Colon (tissue), 2 donors: ENCODE results near the gene NDUFB2.
"Not testable (repeated sequence)": the region's sequence is repeated elsewhere in the genome, so short reads cannot be mapped to it uniquely, and the experiment has no call there.

Experiments used
- FAIRE-seq: peaks from 2 replicates; lab custom pipeline; 2012; peaks lifted over from hg19 to GRCh38; lab: Jason Lieb, UNC
- donor health status: control.
- donor health status: control.

NDUFB2 gene

DNA sequence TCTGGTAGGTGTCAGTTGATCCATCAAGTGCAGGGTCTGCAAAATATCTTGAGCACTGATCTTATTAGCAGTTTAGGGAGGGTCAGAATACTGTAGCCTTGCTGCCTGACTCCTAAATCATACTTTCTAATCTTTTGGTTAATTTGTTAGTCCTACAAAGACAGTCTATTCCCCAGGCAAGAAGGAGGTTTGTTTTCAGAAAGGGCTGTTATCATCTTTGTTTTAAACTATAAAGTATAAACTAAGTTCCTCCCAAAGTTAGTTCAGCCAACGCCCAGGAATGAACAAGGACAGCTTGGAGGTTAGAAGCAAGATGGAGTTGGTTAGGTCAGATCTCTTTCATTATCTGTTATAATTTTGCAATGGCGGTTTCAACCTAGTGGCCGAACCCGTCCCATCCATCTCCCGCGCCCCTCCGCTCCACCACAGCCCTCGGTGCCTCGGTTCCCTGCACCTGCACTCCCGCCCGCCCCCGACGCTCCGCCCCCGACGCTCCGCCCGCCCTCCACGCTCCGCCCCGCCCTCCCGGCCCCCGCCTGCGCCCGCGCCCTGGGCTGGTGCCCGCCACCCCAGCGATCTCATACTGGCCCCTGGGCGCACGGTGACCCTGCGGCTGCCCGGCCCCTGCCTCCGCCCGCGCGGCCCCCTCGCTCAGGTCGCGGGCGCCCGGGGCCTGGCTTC is 24.0 kb upstream of the NDUFB2 start, which contains the start of gene ADCK2:
ADCK2 (plus strand) TSS at position 564 of the 681 bp plus-strand sequence. CDS start 386 bp downstream, outside the sequence.
- no peak for FAIRE-seq

- no peak for FAIRE-seq
Observed at GRCh38 chr7:140673063-140673773, 23.3 kb upstream of the NDUFB2 start.

GRCh38 chr7:140673774-140674155 is 22.7 kb upstream of the NDUFB2 start:
- no peak for FAIRE-seq

DNA sequence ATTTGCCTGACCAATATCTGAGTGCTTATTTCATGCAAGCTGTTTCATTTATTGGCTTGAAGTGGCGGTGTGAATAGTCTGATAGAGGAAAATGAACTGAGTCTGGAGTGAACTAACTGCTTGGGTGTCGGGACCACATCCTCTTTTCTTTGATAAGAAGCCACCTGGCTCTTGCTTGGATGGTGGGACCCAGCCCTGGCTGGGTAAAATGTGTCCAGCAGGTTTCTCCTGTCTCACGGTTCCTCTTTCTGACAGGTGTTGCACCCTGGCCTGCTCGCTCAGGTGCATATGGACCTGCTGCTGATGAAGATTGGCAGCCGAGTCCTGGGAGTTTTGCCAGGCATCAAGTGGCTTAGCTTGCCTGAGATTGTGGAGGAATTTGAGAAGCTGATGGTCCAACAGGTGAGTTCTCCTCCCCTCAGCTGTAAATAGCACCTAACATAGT is 22.1 kb upstream of the NDUFB2 start:
- FAIRE-seq = no peak

DNA sequence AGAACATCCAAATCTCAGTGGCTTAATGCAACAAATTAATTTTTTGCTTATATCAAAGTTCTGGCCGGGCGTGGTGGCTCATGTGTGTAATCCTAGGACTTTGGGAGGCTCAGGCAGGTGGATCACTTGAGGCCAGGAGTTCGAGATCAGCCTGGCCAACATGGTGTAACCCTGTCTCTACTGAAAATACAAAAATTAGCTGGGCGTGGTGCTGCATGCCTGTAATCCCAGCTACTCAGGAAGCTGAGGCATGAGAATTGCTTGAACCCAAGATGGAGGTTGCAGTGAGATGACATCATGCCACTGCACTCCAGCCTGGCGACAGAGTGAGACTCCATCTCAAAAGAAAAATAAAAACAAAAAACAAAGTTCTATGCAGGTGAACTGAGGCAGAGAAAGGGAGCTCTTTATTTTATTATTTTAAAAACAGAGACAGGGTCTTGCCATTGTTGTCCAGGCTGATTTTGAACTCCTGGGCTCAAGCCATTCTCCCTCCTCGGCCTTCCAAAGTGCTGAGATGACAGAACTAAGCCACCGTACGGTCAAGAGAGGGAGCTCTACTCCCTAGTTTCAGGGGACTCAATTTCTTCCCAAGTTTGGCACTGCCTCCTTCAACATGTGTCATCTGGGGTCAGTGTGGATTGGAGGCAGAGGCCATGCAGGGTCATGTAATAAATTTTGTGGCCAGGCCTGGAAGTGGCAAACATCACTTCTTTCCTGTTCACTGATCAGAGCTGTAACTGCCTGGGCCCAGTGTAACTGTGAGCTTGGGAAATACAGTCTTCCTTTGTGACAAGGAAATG is 21.4 kb upstream of the NDUFB2 start:
- FAIRE-seq = no peak

DNA sequence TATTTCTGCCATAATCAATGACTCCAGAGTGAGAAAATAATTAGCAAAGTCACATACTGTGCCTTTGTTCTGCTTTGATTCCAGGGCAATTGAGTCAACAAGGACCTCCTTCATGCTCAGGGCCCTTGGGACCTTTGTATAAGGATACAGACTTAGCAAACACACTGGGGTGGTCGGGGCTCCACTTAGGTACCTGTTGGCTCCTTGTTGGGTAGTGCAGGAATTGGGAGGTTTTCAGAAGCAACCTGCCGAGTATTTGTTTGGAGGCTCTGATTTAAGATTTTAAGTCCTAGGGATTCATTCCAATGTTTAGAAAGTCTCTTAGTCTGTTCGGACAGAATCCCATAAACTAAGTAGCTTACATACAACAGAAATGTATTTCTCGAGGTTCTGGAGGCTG is 20.8 kb upstream of the NDUFB2 start:
- no peak for FAIRE-seq

DNA sequence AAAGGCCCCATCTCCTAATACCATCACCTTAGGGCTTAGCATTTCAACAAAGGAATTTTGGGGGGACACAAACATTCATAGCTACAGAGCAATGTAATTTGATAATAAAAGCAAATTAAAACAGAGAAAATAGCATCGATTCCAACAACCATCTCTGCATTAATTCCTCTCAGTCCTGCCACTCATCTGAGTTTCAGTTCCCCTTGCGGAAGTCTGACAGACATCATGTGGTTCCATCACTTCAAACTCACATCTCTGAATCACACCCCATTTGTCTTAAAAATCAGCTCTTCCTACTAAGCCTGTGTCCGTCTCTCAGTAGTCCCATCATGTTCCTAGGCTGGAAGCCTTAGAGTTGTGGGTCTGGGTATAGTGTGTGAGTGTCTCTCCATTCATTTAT is 20.2 kb upstream of the NDUFB2 start:
- no peak for FAIRE-seq

DNA sequence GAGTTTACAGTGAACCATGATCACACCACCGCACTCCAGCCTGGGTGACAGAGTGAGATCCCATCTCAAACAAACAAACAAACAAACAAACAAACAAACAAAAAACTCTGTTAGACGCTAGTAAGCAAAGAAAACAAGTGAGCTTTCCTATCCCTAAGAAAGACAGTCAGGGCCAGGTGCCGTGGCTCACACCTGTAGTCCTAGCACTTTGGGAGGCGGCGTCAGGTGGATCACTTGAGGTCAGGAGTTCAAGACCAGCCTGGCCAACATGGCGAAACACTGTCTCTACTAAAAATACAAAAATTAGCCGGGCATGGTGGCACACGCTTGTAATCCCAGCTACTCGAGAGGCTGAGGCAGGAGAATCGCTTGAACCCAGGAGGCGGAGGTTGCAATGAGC is 19.6 kb upstream of the NDUFB2 start:
- not testable (repeated sequence) for FAIRE-seq

GRCh38 chr7:140677496-140677895 is 19.0 kb upstream of the NDUFB2 start:
- FAIRE-seq = no peak

DNA sequence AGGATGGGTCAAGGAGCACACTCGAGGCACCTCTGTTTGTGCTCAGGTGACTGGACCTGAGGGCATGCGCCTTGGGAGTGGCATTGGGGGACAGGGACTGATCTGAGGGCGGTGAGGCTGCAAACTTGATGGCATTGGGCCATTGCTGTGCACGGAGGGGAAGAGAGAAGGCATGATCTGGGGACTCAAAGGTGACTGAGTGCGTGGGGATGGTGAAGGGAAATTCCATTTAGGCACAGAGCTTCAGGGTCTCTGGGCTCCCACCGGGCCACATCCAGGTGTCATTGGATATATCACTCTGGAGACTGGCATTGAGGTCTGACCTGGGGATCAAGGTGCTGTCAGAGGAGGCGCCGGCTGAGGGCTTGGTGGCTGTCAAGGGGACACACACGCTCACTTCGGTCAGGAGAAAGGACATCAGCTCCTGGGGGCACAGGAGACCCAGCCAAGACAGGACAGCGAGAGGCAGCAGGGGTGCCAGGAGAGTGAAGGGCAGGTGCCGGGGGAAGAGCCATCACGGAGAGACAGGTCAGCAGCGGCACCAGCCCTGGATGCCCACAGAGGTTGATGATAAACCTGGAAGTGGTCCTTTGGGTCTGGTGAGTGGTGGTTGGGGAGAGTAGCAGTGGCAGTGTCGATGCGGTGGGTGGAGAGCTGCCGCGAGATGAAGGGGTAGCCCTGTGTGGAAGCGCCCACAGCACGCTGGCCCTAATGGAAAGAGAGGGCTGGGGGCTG is 18.3 kb upstream of the NDUFB2 start:
- no peak for FAIRE-seq

DNA sequence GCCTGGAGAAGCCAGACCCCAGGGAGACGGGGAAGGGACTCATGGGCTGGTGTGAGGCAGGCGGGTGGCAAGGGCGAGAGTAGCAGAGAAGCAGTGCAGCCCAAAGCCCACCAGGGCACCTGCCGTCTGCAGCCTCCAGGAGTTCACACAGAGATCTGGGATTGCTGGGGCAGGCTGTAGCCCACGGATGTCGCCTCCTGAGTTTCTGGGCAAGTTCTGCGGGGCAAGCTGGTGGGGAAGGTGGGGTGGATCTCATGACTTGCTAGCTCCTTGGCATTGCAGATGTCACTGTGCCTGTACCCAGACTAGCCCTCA is 17.7 kb upstream of the NDUFB2 start:
- no peak for FAIRE-seq

GRCh38 chr7:140679186-140679585 is 17.3 kb upstream of the NDUFB2 start:
- no peak for FAIRE-seq

GRCh38 chr7:140680886-140681285 is 15.6 kb upstream of the NDUFB2 start:
- FAIRE-seq = no peak

DNA sequence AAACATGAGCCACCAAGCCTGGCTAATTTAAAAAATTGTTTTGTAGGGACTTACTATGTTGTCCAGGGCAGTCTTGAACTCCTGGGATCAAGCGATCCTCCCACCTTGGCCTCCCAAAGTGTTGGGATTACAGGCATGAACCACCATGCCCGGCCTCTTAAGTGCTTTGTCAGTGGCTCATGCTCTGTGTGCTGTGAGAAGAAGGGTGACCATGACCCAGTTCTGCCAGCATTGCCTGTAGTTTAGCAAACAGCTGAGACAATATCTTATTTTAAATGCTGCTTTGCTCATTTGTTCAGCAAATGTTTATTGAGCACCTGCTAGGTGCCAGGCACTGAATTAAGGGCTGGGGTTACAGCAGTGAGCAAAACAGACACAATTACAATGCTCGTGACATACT is 14.7 kb upstream of the NDUFB2 start:
- FAIRE-seq = no peak

GRCh38 chr7:140683657-140684056 is 12.9 kb upstream of the NDUFB2 start:
- FAIRE-seq = no peak

- no peak for FAIRE-seq
Observed at GRCh38 chr7:140684066-140684950, 12.2 kb upstream of the NDUFB2 start.

- FAIRE-seq = no peak
Observed at GRCh38 chr7:140685407-140686087, 11.0 kb upstream of the NDUFB2 start.

- no peak for FAIRE-seq
Observed at GRCh38 chr7:140686921-140687320, 9.6 kb upstream of the NDUFB2 start.

DNA sequence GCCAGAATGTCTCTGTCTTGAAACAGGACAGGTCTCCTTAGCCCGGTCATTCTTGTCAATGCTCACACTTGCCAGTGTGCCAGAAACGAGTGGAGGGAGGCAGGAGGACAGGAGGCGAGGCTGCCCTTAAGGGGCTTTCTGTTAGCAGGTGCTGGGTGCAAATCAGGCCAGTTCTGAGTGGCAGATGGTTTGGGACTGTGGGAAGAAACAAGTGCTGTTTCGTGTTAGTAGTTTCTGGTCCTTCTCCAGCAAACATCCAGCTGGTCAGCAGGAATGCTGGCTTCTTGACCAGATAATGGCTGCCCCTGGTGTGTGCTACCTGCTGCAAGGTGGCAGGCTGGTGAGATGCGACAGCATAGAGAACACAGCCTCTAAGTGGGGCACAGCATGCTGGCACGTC is 8.2 kb upstream of the NDUFB2 start:
- FAIRE-seq = no peak

GRCh38 chr7:140689199-140690152 is 7.0 kb upstream of the NDUFB2 start:
- FAIRE-seq = no peak
